DND-41 (cell line): ENCODE data around the gene TPM1.

Source experiments
- EZH2 ChIP-seq: IDR thresholded peaks from 3 replicates; pipeline ENCODE4 v1.6.1; 2012; ENCODE audit warnings: borderline replicate concordance, low read depth, mild to moderate bottlenecking, moderate library complexity, low read length, inconsistent platforms; ENCODE audit not compliant: severe bottlenecking
- TF ChIP-seq, protein P1 (sequence below): IDR thresholded peaks from 2 replicates; pipeline ENCODE4 v1.5.1; 2012; ENCODE audit warnings: borderline replicate concordance, low read length, moderate library complexity, mild to moderate bottlenecking; ENCODE audit not compliant: poor library complexity, severe bottlenecking; ENCODE audit errors: extremely low read depth

DNA sequence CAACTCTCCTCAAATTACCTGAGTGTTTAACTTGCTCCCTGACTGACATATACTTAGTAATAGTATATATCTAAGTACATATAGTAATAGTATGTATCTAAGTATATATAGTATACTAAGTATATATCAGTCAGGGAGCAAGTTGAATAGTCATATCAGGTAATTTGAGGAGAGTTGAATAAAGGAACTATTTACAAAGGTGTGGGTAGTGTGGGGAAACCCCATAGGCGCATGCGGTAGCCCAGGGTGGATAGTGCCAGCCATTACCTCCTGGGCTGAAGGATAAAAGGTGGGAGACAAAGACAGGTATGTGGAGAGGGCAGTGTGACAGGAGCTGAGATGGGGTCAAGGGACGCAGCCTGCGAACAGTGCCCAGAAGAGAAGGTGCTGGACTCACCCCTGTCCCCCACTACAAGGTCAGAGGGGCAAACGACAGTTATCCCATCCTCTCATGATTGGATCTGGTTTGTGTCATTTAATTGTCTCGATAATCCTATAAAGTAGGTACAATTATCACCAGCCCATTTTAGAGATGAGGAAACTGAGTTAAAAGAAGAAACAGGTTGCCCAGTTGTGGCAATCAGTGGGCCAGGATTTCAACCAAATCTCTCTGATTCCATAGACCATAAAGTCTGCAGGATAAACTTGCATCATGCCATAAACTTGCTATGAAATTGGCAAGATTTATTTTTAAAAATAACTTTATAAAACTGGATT lies 34.1 kb upstream of the TPM1 start:
- TF ChIP-seq EZH2 = no peak
- TF ChIP-seq, protein P1, sequence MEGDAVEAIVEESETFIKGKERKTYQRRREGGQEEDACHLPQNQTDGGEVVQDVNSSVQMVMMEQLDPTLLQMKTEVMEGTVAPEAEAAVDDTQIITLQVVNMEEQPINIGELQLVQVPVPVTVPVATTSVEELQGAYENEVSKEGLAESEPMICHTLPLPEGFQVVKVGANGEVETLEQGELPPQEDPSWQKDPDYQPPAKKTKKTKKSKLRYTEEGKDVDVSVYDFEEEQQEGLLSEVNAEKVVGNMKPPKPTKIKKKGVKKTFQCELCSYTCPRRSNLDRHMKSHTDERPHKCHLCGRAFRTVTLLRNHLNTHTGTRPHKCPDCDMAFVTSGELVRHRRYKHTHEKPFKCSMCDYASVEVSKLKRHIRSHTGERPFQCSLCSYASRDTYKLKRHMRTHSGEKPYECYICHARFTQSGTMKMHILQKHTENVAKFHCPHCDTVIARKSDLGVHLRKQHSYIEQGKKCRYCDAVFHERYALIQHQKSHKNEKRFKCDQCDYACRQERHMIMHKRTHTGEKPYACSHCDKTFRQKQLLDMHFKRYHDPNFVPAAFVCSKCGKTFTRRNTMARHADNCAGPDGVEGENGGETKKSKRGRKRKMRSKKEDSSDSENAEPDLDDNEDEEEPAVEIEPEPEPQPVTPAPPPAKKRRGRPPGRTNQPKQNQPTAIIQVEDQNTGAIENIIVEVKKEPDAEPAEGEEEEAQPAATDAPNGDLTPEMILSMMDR = no peak
